ENCODE results near the gene EHMT1.
"Not testable (repeated sequence)": the region's sequence is repeated elsewhere in the genome, so short reads cannot be mapped to it uniquely, and the experiment has no call there.

EHMT1 gene

DNA sequence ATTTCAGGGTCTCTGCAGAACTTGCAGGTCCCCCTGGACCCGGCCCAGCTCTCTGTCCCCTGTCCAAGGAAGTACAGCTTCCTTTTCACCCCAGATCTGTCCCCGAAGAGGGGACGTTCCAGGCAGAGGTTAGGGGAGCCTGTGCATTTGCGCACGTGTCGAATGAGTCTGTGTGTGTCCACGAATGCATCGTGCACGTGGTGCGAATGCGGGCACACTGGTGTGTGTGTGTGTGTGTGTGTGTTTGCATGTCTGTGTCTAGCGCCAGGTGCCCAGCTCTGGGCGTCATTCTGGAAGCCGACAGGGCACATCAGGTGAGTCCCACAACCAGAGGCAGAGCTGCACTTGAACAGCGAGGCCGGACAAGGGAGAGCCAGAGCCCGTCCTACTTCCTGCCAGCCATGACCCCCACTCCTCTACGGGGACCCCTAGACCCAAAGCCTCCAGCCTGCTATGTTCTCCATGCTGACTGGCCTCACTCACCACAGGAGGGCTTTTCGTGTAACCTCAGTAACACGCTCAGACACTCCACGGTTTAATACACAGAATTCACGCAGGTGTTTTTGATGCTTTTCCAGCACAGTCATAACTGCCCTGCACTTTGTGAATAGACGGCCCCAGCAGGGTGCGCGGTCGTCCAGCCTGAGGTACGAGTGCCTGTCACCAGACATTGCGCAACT, 217.5 kb downstream of the EHMT1 start:
- no peak for DNase-seq

DNA sequence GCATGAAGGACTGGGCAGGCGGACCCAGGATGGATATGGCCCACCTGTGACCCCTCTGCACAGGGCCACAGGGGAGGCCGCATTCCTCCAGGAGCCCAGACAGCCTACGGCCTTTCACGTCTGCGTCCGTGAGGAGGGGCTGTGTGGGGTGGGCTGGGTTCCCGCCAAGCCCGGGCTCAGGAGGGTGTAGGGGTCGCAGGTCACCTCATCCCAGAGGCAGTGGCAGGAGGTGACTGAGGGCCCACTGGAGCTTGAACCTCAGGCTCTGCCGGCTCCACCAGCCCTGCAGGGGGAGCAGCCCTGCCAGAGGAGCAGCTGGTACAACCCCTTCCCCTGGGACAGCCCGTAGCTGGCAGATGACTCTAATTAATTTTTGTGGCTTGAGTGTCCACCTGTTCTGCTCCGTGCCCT, 218.0 kb downstream of the EHMT1 start:
- no peak for DNase-seq

GRCh38 chr9:137837345-137838278, 218.8 kb downstream of the EHMT1 start:
- no peak for DNase-seq

- no peak for DNase-seq
Measured at GRCh38 chr9:137838576-137838975, 219.8 kb downstream of the EHMT1 start.

DNA sequence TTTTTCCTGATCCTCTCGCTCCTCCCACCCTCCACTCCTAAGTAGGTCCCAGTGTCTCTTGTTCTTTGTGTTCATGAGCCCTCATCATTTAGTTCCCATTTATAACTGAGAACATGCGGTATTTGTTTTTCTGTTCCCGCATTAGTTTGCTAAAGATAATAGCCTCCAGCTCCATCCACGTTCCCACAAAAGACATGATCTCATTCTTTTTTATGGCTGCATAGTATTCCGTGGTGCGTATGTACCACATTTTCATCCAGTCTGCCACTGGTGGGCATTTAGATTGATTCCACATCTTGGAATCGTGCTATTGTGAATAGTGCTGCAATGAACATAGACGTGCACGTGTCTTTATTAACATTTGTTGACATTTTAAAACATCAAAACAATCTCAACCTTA, 224.6 kb downstream of the EHMT1 start:
- DNase-seq = no peak

DNA sequence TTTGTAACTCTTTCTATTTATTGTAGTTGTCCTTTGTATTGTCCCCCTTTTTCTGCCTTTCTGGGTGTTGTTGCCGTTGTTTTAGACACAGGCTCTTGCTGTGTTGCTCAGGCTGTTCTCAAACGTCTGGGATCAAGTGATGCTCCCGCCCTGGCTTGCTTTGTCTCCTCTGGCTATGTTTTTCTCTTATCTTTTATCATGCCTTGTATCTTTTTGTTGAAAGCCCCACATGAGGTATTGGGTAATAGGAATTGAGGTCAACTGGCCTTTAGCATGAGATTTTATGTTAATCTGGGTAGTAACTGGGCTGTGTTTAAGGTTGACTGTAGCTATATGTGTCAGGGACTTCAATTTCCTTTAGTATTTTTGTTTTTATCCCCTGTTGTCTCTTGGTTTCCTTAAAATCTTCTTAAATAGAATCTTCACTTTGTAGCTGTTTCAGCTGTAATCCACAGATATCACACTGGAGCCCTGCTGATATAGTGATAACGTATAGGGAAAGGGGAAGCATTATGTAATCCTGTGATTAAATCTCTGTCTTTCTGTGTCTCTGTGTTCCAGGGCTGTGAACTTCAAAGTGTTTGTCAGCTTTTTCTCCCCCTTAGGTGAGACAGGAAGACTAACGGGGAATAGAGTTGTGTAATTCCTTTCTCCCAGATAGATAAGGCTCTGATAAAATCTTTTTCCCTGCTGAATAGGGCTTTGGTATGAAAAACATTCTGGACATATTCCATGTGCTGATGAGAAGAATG, 232.9 kb downstream of the EHMT1 start:
- no peak for DNase-seq

DNA sequence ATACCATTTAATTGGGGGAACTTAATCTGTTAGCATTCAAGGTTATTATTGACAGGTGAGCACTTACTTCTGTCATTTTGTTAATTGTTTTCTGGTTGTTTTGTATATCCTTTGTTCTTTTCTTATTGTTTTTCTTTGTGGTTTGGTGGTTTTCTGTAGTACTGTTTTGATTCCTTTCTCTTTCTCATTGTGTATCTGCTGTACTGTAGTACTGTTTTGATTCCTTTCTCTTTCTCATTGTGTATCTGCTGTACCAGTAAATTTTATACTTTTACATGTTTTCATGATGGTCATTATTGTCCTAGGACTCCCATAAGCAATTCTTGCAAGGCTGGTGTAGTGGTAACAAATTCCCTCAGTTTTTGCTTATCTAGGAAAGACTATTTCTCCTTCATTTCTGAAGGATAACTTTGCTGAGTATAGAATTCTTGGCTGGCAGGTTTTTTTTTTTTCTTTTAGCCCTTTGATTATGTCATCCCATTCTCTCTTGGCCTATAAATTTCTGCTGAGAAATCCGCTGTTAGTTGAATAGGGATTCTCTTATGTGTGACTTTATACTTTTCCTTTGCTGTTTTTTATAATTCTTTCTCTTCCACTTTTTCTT, 234.7 kb downstream of the EHMT1 start:
- DNase-seq = no peak

DNA sequence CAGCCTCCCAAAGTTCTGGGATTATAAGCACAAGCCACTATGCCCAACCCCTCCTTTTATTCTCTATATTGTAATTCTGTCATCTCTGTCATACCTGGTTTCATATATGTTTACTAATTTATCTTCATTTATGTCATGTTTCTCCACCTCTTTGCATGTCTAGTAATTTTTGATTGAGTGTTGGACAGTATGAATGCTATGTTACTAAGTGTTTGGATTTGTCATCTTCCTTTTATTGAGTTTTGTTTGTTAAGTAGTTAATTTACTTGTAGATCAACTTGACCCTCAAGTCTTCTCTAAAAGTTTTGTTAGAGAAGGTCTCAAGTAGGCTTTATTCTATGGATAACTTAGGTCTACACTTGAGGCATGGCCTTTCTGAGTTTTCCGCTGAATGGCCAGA, 241.6 kb downstream of the EHMT1 start:
- DNase-seq = no peak

GRCh38 chr9:137865581-137866145, 246.9 kb downstream of the EHMT1 start:
- no peak for DNase-seq

GRCh38 chr9:137866226-137867141, 247.7 kb downstream of the EHMT1 start:
- no peak for DNase-seq

DNA sequence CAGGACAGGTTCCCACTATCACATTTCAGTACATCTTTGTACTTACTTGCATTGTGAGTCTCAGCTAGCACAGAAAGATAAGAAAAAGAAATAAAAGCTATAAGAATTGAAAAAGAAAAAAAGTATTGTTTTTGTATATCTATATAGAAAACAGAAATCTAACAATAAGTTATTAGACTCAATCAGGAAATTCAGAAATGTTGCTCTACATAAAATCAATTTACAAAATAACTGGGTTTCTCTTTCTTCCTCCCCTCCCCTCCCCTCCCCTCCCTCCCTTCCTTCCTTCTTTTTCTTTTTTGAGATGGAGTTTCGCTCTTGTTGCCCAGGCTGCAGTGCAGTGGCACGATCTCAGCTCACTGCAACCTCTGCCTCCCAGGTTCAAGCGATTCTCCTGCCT, 251.6 kb downstream of the EHMT1 start:
- no peak for DNase-seq

DNA sequence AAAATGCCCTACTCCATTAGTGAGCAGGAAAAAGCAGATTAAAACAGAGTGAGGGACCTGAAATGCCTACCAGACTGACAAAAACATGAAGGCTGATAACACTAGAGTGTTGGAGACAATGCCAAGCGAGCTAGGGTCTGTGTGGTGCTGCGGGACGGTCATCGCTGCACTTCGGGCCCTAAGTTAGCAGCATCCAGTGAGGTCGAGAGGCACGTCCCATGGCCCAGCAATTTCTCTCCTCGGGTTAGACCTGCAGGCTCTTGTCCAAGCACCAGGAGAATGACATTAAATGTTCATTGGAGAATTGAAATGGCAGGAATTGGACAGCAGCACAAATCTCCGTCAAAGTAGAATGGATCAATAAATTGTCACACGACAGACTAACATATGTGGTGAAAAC, 253.5 kb downstream of the EHMT1 start:
- DNase-seq = no peak

- DNase-seq = no peak
Measured at GRCh38 chr9:137873408-137873807, 254.6 kb downstream of the EHMT1 start.

- DNase-seq = no peak
Measured at GRCh38 chr9:137873858-137874362, 255.1 kb downstream of the EHMT1 start.

DNA sequence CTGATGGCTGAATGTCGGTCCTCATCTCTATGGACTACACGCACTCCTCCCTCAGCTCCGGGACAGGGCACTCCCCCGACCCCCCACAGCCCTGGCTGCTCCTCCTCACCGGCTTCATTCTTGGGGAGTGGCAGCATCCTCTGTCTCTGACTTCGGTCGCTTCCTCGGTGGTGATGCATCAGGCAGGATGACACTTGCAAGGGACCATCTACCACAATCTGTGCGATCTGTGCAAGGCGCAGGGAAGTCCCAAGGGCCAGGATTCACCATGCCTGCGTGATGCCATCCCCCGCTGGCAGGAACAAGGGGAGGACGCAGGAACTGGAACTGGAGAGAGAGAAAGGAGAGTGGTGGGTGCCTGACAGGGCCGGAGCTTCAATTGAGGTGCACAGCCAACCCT, 256.5 kb downstream of the EHMT1 start:
- no peak for DNase-seq

DNA sequence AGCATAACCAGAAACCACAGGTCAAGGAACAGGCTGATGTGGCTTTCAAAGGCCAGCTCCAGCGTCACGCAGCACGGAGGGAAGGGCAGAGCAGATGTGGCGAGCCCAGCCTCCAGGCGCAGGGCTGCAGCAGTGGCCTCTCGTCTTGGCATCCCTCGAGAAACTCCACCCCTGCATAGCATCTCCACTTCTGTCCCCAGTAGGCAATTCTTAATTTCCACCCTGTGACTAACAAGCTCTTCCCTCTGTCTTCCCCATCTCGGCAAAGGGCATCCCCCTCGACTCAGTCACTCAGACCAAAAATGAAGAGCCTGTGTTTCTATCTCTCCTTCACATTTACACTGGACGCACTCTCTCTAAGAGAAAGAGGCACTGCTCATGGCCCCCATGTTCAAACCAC, 257.0 kb downstream of the EHMT1 start:
- no peak for DNase-seq

GRCh38 chr9:137876269-137876668, 257.5 kb downstream of the EHMT1 start:
- DNase-seq = no peak

DNA sequence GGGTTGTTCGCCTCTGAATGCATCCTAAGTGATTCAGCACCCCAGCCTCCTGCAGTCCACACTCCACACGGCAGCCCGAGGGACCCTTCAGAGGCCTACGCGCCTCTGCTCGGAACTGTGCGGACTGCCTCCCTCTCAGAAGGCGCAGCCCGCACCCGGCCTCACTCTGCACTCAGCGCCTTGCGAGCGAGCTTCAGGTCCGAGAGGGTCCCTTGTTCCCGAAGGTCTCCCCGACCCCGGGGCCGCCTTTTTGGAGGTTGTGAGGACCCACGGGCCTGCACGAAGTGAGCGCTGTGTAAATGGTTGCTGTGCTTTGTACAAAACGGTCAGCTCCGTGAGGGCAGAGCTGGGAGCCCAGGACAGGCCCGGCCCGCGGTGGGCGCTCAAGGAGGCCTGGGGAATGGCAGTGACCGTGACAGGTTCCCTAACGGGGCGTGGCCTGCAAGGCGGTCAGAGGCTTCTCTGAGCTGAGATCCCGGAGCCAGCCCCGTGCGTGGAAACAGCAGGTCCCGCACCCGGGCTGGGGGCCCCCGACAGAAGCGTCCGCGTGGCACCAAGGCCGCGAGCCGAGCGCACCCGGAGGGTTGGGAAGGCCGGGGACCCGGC, 258.1 kb downstream of the EHMT1 start:
- no peak for DNase-seq

- not testable (repeated sequence) for DNase-seq
Measured at GRCh38 chr9:137877506-137878122, 258.8 kb downstream of the EHMT1 start, which contains the start of gene CACNA1B. TSS of gene CACNA1B (plus strand) at chr9:137877782. CDS start at chr9:137877934, 152 bp downstream.
